Subcutaneous abdominal adipose tissue (tissue), 5 donors: Measurements from ENCODE around the gene SOX5.

Source experiments
- H3K27ac ChIP-seq: one replicate; pipeline ENCODE4 v1.7.0; 2013; ENCODE audit warnings: low read depth, mild to moderate bottlenecking, inconsistent platforms, low read length, moderate library complexity
- H3K27me3 ChIP-seq, 5 donors: one replicate each; pipeline ENCODE4 v1.7.0; 2013; ENCODE audit warnings: low read length in 5 of 5, inconsistent platforms in 1 of 5; ENCODE audit not compliant: control insufficient read depth in 5 of 5, insufficient read depth in 4 of 5
- H3K36me3 ChIP-seq, 5 donors: one replicate each; pipeline ENCODE4 v1.7.0; 2013; ENCODE audit warnings: low read length in 5 of 5; ENCODE audit not compliant: control insufficient read depth in 5 of 5, insufficient read depth in 5 of 5
- H3K4me1 ChIP-seq, 5 donors: one replicate each; pipeline ENCODE4 v1.7.0; 2013; ENCODE audit warnings: low read length in 5 of 5, mild to moderate bottlenecking in 3 of 5, moderate library complexity in 1 of 5; ENCODE audit not compliant: control insufficient read depth in 5 of 5, insufficient read depth in 5 of 5
- H3K4me3 ChIP-seq, 5 donors: one replicate each; pipeline ENCODE4 v1.7.0; 2013; ENCODE audit warnings: low read length in 5 of 5, low read depth in 1 of 5
- H3K9ac ChIP-seq, 5 donors: one replicate each; pipeline ENCODE4 v1.7.0; 2013; ENCODE audit warnings: low read length in 5 of 5, mild to moderate bottlenecking in 4 of 5, moderate library complexity in 3 of 5
- H3K9me3 ChIP-seq, 5 donors: one replicate each; pipeline ENCODE4 v1.7.0; 2013; ENCODE audit warnings: low read length in 5 of 5; ENCODE audit not compliant: control insufficient read depth in 5 of 5
- donor health status: healthy.
- donor health status: healthy.
- donor health status: healthy.
- donor health status: healthy.
- donor health status: healthy.

The SOX5 gene

DNA sequence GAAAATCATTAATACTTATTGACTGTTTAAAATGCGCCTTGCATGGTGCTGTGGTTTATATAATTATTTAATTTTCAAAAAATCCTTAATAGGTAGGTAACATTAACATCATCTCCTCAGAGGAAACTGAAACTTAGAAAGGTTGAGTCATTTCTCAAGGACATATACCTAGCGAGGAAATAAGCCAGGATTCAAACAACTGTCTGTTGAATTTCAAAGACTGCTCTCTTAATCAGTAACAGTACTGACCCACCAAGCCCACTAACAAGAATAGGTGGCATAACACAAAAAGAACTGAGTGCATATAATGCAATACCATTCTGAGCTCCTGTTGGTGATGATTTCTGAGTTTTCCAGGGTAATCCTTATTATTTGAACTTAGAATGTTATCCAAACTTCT lies 174.3 kb downstream of the SOX5 start:
- Histone ChIP-seq H3K36me3 (no peaks in the 10 kb centered on the region), H3K27ac (no peak overlapping the region), H3K4me3 (no peak overlapping the region), H3K9ac (no peak overlapping the region), H3K4me1 (peaks cover 0 to 13% (median 7%) of the 10 kb centered on the region in 5 donors), H3K9me3 (no peaks in the 10 kb centered on the region), H3K27me3 (no peaks in the 10 kb centered on the region)

DNA sequence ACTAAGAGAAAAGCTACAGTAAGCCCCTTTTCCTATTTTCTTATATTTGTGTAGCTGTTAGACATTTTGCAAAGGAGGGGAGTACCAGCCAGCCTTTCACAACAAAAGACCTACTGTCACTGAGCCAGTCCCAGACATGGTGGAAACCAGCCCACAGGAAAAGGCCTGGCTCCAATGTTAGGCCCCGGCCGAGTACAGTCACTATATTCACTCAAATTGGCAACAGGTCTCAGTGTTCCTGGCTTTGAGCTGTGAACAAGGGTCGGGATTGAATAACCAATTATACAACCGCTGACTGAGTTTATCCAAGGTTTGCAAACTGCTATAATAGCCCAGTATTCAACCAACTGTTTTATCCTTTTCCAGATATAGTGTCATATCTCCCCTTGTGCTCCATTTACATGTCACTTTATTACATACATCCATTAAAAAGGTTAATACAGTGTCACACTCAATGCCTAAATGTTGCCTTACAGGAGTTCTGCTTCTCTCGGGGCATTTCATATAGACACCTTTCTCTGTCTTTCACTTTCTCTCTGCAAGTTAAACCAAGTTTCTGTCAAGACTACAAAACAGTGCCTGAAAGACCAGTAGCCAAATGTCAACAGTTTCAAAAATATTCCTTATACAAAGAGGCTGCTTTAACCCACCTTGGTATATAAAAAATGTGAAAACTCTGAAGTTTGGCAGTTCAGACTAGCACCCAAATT lies 178.1 kb downstream of the SOX5 start:
- no peaks in the 10 kb centered on the region for H3K9me3 ChIP-seq
- no peak overlapping the region for H3K27ac ChIP-seq
- no peak overlapping the region for H3K9ac ChIP-seq
- H3K27me3 ChIP-seq: no peaks in the 10 kb centered on the region
- H3K4me1 ChIP-seq: peaks cover 0 to 7% (median 4%) of the 10 kb centered on the region in 5 donors
- H3K36me3 ChIP-seq: no peaks in the 10 kb centered on the region
- no peak overlapping the region for H3K4me3 ChIP-seq

DNA sequence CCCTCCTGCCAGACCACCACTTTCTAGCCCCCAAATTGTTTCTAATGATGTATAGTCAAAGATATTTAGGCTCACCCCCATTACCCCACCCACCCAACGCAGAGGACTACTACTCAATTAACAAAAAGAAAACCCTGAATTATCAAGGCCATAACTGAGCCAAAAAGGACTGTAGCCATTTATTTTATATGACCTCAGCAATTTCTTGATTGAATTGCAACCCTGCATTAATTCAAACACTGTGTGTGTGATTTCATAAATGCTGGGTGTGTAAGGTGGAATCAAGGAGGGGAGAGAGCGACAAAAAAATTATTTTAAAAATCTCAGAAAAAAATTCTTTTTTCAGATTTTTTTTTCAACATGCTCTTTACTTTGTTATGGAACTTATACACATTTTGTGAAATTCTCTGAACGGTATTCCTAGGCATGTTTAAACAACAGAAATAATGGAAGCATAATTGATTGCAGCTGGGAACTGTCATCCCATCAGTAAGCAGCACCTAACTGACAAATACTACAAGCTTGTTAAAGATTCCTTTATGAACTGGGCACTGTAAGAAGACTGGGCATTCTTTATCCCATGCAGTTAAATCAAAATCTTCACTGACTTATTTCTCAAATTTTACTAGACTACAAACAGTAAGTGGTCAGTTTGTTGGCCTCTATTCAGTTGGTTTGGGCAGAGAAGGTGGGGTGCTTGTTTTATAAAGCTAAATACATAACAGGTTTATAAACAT lies 179.1 kb downstream of the SOX5 start:
- Histone ChIP-seq H3K4me3 (no peak overlapping the region), H3K9ac (no peak overlapping the region), H3K4me1 (peaks cover 0 to 7% (median 4%) of the 10 kb centered on the region in 5 donors), H3K36me3 (no peaks in the 10 kb centered on the region), H3K27ac (no peak overlapping the region), H3K9me3 (no peaks in the 10 kb centered on the region), H3K27me3 (no peaks in the 10 kb centered on the region)

DNA sequence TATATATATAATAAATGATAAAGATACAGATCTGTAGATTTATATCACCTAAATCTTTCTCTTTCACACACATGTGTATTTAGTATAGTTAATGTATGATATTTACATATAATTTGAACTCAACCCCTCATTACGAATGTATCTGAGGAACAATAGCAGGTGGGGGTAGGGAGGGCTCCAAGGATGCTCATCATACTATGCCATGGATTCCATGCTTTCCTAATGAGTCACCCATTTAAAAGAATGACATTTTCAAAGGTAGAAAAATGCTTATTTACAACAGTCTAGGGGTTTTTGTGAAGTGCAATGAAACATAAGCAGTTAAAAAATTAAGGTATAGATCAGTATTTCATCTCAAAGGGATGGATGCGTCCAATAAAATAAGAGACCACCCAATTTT lies 181.6 kb downstream of the SOX5 start:
- Histone ChIP-seq H3K4me1 (peaks cover 0 to 7% (median 4%) of the 10 kb centered on the region in 5 donors), H3K4me3 (no peak overlapping the region), H3K36me3 (no peaks in the 10 kb centered on the region), H3K27me3 (no peaks in the 10 kb centered on the region), H3K9me3 (no peaks in the 10 kb centered on the region), H3K27ac (no peak overlapping the region), H3K9ac (no peak overlapping the region)

DNA sequence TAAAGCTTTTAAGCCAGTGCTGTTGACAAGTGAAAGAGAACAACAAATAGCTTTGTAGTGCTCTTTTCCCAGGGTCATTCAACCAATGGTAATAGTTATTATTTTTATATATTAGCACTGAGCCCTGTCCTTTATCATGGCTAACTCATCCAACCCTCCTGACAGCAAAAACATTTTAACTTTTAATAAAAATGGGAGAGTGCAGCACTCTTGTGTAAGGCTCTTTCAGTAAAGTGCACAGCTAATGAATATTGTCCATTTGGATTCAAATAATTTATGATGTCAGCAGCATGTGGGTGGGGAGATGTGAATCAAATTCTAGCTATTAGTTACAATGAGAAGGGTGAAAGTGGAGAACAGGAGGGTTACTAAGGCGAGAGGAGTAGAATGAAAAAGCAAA lies 185.7 kb downstream of the SOX5 start:
- Histone ChIP-seq H3K4me3 (no peak overlapping the region), H3K9me3 (no peaks in the 10 kb centered on the region), H3K27ac (no peak overlapping the region), H3K36me3 (no peaks in the 10 kb centered on the region), H3K4me1 (no peaks in the 10 kb centered on the region), H3K9ac (no peak overlapping the region), H3K27me3 (no peaks in the 10 kb centered on the region)

DNA sequence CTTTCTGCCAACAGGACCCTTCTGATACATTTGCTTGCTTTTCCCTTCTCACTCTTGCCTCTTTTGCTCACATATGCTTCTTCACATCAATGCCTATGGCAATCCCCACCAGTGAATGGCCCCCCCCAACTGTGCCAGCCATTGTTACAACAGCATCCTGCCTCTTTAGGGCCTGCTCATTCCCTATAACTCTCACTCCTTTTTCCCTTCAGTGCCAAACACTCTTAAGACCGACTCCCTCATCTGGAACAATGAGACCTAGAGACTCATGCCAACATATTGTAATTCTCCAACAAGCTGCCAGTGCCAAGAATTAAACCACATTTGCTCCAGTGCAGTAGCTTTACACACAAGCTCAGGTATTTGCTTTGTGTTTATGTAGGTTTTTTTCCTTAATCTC lies 189.0 kb downstream of the SOX5 start:
- no peaks in the 10 kb centered on the region for H3K27me3 ChIP-seq
- H3K9ac ChIP-seq: no peak overlapping the region
- H3K27ac ChIP-seq: no peak overlapping the region
- H3K4me1 ChIP-seq: peaks cover 0 to 4% (median 0%) of the 10 kb centered on the region in 5 donors
- no peaks in the 10 kb centered on the region for H3K9me3 ChIP-seq
- H3K4me3 ChIP-seq: no peak overlapping the region
- H3K36me3 ChIP-seq: no peaks in the 10 kb centered on the region

DNA sequence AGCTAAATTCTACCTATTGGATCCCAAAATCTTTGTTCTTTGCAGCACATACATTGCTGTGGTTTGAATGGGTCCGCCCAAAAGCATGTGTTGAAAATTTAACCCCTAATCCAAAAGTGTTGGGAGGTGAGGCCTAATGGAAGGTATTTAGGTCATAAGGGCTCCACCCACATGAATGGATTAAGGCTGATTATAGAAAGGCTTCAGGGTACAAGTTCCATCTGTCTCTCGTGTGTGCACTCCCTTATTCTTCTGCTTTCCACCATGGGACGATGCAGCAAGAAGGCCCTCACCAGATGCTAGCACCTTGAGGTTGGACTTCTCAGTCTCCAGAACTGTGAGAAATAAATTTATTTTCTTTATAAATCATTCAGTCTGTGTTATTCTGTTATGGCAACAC lies 190.9 kb downstream of the SOX5 start:
- Histone ChIP-seq H3K36me3 (no peaks in the 10 kb centered on the region), H3K9me3 (no peaks in the 10 kb centered on the region), H3K4me3 (no peak overlapping the region), H3K27me3 (no peaks in the 10 kb centered on the region), H3K27ac (no peak overlapping the region), H3K4me1 (peaks cover 0 to 4% (median 0%) of the 10 kb centered on the region in 5 donors), H3K9ac (no peak overlapping the region)

DNA sequence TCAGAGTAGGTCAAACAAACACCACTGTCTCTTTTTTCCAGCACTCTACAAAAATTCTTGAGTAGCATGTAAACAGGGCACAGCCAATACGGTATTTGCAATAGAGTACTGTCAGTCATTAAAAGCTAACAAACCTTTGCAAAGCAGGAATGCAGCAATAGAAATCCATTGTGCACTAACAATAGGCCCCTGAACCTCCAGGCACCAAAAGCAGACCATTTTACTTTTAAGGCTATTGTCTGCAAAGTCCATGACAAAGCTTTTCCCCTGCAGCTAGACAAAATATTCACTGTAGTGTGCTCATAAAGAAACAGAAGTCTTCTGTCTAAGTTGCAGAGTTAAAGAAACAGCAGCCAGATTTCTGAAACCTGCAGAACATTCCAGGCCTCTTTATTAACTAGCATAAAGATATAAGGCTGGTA lies 191.9 kb downstream of the SOX5 start:
- Histone ChIP-seq H3K4me3 (no peak overlapping the region), H3K9me3 (no peaks in the 10 kb centered on the region), H3K36me3 (no peaks in the 10 kb centered on the region), H3K27me3 (no peaks in the 10 kb centered on the region), H3K27ac (no peak overlapping the region), H3K4me1 (peaks cover 0 to 4% (median 0%) of the 10 kb centered on the region in 5 donors), H3K9ac (no peak overlapping the region)

DNA sequence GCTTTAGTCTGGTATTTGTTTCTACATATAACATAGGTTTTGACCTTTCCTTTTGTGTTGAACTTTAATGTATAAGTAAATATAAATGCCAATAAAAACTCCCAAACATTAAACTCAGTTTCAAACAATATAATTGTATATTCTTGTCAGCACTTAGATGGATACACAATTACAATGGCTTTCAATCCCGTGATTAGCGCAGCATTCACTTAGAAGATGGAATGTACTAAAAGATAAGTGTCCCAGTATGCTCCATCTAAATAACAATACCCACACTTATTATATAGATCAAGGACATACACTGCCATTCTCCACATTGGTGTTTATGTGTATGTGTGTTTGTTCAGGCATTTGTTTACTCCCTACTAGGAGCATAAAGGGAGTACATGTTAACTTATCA lies 193.1 kb downstream of the SOX5 start:
- peaks cover 0 to 4% (median 0%) of the 10 kb centered on the region in 5 donors for H3K4me1 ChIP-seq
- H3K4me3 ChIP-seq: no peak overlapping the region
- no peaks in the 10 kb centered on the region for H3K36me3 ChIP-seq
- no peak overlapping the region for H3K27ac ChIP-seq
- no peaks in the 10 kb centered on the region for H3K27me3 ChIP-seq
- no peak overlapping the region for H3K9ac ChIP-seq
- H3K9me3 ChIP-seq: no peaks in the 10 kb centered on the region

DNA sequence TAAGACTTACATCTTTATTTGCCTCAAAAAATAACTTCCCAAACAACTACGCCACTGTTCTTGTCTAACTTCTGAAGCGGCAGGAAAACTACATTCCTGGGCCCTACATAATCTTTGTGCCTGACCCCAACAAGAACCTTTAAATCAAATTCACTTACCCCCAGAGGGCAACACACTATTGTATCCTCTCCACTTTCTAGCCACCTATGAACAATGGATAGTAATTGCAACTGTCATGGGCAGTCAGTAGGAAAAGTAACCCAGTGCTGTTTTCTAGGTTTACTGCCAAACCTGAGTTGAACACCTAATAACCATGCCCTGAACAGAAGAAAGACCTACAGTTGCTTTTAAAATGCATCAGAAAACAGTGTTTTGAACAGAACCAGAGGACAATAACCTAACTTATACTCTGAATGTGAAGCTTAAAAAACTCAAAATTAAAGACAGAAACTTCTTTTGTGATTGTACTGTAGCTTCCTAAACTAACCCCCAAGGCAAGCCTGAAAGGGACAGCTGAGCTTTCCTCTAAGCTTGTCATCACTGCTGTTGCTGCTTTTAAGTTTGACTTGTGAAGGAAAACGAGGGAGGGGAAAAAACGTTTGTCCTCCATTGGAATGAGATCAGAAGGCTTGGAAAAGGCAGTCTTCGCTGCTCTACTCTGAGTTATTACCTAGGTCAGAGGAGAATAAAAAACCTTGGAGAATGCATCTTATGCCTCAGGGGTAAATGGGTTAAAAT lies 195.7 kb downstream of the SOX5 start:
- no peaks in the 10 kb centered on the region for H3K9me3 ChIP-seq
- H3K27me3 ChIP-seq: no peaks in the 10 kb centered on the region
- no peak overlapping the region for H3K4me3 ChIP-seq
- H3K27ac ChIP-seq: no peak overlapping the region
- no peak overlapping the region for H3K9ac ChIP-seq
- no peaks in the 10 kb centered on the region for H3K36me3 ChIP-seq
- peaks cover 0 to 4% (median 0%) of the 10 kb centered on the region in 5 donors for H3K4me1 ChIP-seq
